ENCODE results near the gene HDAC4. TPM values are rescaled to one million over a fixed set of nuclear protein-coding genes. Genes with fewer than 3 reads are reported as not detected.

The HDAC4 gene
- total and polyA plus RNA-seq, 9 donors, result 7.0 to 74.0 (median 46.3) TPM

GRCh38 chr2:239008004-239008403 lies 392.8 kb downstream of the HDAC4 start:
- intact Hi-C loops (cut with DNase I), result no loop called here
- TF ChIP-seq, protein P1, sequence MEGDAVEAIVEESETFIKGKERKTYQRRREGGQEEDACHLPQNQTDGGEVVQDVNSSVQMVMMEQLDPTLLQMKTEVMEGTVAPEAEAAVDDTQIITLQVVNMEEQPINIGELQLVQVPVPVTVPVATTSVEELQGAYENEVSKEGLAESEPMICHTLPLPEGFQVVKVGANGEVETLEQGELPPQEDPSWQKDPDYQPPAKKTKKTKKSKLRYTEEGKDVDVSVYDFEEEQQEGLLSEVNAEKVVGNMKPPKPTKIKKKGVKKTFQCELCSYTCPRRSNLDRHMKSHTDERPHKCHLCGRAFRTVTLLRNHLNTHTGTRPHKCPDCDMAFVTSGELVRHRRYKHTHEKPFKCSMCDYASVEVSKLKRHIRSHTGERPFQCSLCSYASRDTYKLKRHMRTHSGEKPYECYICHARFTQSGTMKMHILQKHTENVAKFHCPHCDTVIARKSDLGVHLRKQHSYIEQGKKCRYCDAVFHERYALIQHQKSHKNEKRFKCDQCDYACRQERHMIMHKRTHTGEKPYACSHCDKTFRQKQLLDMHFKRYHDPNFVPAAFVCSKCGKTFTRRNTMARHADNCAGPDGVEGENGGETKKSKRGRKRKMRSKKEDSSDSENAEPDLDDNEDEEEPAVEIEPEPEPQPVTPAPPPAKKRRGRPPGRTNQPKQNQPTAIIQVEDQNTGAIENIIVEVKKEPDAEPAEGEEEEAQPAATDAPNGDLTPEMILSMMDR (IDR thresholded peaks at IDR 0.05), result no peak
- no peak for TF ChIP-seq EP300 (IDR thresholded peaks at IDR 0.05)
- TF ChIP-seq POLR2A (IDR thresholded peaks at IDR 0.05), result no peak
- 91 to 92% (median 91%) methylated on average over 12 of the region's 12 CpGs for WGBS, 3 donors

DNA sequence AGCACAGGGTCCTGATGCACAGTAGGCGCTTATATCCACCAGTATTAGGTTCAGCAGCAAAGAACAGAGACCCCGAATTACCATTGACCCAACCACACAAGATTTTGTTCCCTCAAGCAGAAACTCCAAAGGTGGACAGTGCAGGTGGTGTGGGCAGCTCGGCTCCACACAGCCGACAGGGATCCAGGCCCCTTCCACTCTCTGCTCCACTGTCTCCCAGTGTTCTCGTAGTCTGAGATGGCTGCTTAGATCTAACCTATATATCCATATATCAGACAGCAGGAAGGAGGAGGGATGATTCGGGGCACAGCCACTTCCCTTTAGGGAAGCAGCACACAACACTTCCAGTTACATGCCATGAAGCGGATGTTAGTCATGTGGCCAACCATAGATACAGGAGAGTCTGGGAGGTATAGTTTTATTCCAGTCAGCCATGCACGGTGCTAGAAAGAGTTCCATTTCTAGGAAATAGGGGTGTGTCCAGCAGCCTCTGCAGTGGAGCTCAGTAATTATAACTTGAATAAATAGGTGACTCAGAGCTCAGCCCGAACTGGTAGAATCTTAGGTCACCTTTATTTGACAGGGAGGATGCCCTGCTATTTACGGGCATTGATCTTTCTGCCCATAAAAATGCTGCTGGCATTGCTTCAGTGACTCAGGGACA lies 394.1 kb downstream of the HDAC4 start:
- DNase-seq, result no peak
- H3K36me3 ChIP-seq, result no peaks in the 10 kb centered on the region
- H3K4me1 ChIP-seq (ENCODE audit: insufficient read depth), result peaks cover 8% of the 10 kb centered on the region
- no peak overlapping the region for H3K27ac ChIP-seq
- 91 to 95% (median 94%) methylated on average over 10 of the region's 10 CpGs for WGBS, 3 donors
- intact Hi-C loops (cut with DNase I), result no loop called here
- no peaks in the 10 kb centered on the region for H3K9me3 ChIP-seq
- H3K27me3 ChIP-seq, result no peaks in the 10 kb centered on the region
- TF ChIP-seq POLR2A (IDR thresholded peaks at IDR 0.05) (no peak), EP300 (IDR thresholded peaks at IDR 0.05) (no peak)
- TF ChIP-seq, protein P1 (IDR thresholded peaks at IDR 0.05), result no peak
- H3K4me3 ChIP-seq, result no peak overlapping the region

More at GRCh38 chr2:239008004-239008403, 392.8 kb downstream of the HDAC4 start:
- H3K27me3 ChIP-seq, result no peaks in the 10 kb centered on the region
- H3K4me3 ChIP-seq, result no peak overlapping the region
- DNase-seq, result no peak
- H3K36me3 ChIP-seq, result no peaks in the 10 kb centered on the region
- H3K4me1 ChIP-seq (ENCODE audit: insufficient read depth), result peaks cover 7% of the 10 kb centered on the region
- no peak overlapping the region for H3K27ac ChIP-seq
- H3K9me3 ChIP-seq, result no peaks in the 10 kb centered on the region

DNA sequence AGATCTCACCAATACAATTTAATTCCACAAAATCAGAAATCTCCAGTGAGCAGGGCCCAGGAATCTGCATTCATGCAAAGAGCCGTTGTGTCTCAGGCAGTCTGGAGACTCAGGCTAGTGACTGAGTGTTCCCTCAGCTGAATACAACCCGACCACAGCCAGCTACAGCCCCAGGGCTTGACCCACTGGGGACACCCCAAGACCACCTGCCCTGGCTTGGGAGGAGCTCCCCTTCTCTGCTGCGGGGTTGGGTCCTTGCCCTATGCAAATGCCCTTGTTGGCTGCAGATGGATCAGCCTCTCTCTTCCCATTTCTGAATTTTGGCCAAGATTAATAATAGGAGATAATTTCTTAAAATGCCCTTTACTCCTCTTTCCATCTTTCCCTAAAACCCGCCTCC lies 395.2 kb downstream of the HDAC4 start:
- Histone ChIP-seq H3K4me3 (no peak overlapping the region), H3K4me1 (ENCODE audit: insufficient read depth) (peaks cover 8% of the 10 kb centered on the region), H3K27ac (no peak overlapping the region), H3K36me3 (no peaks in the 10 kb centered on the region), H3K27me3 (no peaks in the 10 kb centered on the region), H3K9me3 (no peaks in the 10 kb centered on the region)
- 79 to 89% (median 80%) methylated on average over 4 of the region's 4 CpGs for WGBS, 3 donors
- intact Hi-C loops (cut with DNase I), result no loop called here
- TF ChIP-seq EP300 (IDR thresholded peaks at IDR 0.05), result no peak
- TF ChIP-seq, protein P1 (IDR thresholded peaks at IDR 0.05), result no peak
- no peak for TF ChIP-seq POLR2A (IDR thresholded peaks at IDR 0.05)
- DNase-seq, result peak in 1 of 5 donors; percentile 6

DNA sequence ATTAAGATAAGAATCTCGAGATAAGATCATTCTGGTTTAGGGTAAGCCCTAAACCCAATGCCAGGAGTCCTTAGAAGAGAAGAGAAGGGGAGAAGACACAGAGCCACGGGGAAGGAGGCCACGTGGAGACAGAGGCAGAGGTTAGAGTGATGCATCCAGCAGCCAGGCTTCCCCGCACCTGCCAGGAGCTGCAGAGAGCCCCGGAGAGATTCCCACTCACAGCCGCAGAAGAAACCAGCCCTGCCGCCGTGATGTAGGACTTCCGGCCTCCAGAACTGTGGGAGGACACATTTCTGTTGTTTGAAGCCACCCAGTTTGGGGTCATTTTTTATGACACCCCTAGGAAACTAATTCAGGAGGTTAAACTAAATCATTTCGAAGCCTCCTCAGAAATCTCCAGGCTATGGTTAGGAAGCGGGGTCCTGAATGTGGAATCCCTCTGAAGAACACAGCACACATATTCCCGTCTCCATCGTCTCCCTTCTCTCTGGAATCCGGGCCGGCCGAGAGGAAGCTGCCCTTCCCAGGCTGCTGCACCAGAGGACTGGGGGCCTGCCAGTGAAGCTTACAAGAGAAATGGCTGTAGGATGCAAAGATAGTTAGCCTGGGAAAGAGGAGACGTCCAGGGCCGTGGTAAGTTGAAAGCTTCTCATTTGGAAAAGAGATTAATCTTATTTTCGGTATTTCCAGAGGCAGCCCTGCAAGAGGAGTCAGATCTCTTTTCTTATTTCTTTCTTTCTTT lies 396.4 kb downstream of the HDAC4 start:
- 77 to 88% (median 86%) methylated on average over 19 of the region's 19 CpGs for whole genome bisulfite sequencing, 3 donors
- intact Hi-C loops (cut with DNase I), result no loop called here
- Histone ChIP-seq H3K27ac (no peak overlapping the region), H3K4me1 (ENCODE audit: insufficient read depth) (peaks cover 10% of the 10 kb centered on the region), H3K36me3 (no peaks in the 10 kb centered on the region), H3K9me3 (no peaks in the 10 kb centered on the region), H3K27me3 (no peaks in the 10 kb centered on the region), H3K4me3 (no peak overlapping the region)
- TF ChIP-seq, protein P1 (IDR thresholded peaks at IDR 0.05), result no peak
- TF ChIP-seq POLR2A (IDR thresholded peaks at IDR 0.05), result no peak
- TF ChIP-seq EP300 (IDR thresholded peaks at IDR 0.05), result no peak
- peak in 1 of 5 donors; percentile 7 for DNase-seq
